ENCODE results near the gene EMC6. TPM values are rescaled to one million over a fixed set of nuclear protein-coding genes. Genes with fewer than 3 reads are reported as not detected.

The EMC6 gene
- total and polyA plus RNA-seq, 2 of the 13 experiments (the other 11 are each of a cell fraction or from before 2014, with no cell fraction given), result 45.1 to 47.7 TPM

GRCh38 chr17:3667366-3668278 is 990 bp upstream of the EMC6 start (continued):
- TF ChIP-seq ZNF512 (CRISPR knock-in tag; IDR thresholded peaks at IDR 0.05), result no peak
- TF ChIP-seq NR2F2 (IDR thresholded peaks at IDR 0.05; ENCODE audit: borderline replicate concordance, low read depth), result no peak
- 0 out of 2 replicates have a peak, but pooled peaks have one; percentile 11 for TF ChIP-seq ZNF556 (CRISPR knock-in tag; IDR thresholded peaks at IDR 0.05; ENCODE audit: borderline replicate concordance)
- TF ChIP-seq SCMH1 (CRISPR knock-in tag; IDR thresholded peaks at IDR 0.05; ENCODE audit: borderline replicate concordance), result no peak
- no peak for TF ChIP-seq PAF1 (CRISPR knock-in tag; IDR thresholded peaks at IDR 0.05)
- no peak for TF ChIP-seq MAF1 (CRISPR knock-in tag; IDR thresholded peaks at IDR 0.05; ENCODE audit: borderline replicate concordance)
- no peak for TF ChIP-seq PRDM4 (CRISPR knock-in tag; IDR thresholded peaks at IDR 0.05; ENCODE audit: borderline replicate concordance)
- peak; percentile 50 for TF ChIP-seq CTCF (CRISPR knock-in tag; IDR thresholded peaks at IDR 0.05)
- TF ChIP-seq GZF1 (CRISPR knock-in tag; IDR thresholded peaks at IDR 0.05), result no peak
- TF ChIP-seq ZBTB46 (CRISPR knock-in tag; IDR thresholded peaks at IDR 0.05; ENCODE audit: borderline replicate concordance), result no peak
- no peak for TF ChIP-seq ZNF775 (CRISPR knock-in tag; IDR thresholded peaks at IDR 0.05; ENCODE audit: borderline replicate concordance)
- no peak for TF ChIP-seq STAT5B (CRISPR knock-in tag; IDR thresholded peaks at IDR 0.05)
- TF ChIP-seq HNRNPLL (IDR thresholded peaks at IDR 0.05; ENCODE audit: low read depth, low read length, poor library complexity, severe bottlenecking), result no peak
- TF ChIP-seq ZNF30 (CRISPR knock-in tag; IDR thresholded peaks at IDR 0.05), result no peak
- no peak for TF ChIP-seq SALL2 (CRISPR knock-in tag; IDR thresholded peaks at IDR 0.05)
- no peak for TF ChIP-seq ZBTB14 (CRISPR knock-in tag; IDR thresholded peaks at IDR 0.05)
- TF ChIP-seq MXD1 (CRISPR knock-in tag; IDR thresholded peaks at IDR 0.05), result no peak; the same call in 1 of the 2 replicates
- TF ChIP-seq CBX2 (IDR thresholded peaks at IDR 0.05; ENCODE audit: low read depth, low read length), result no peak
- no peak for TF ChIP-seq CBX2 (CRISPR knock-in tag; IDR thresholded peaks at IDR 0.05; ENCODE audit: low read depth)

Data from HepG2 (cell line).